Measurements from ENCODE around the gene CACNB1.
"Not testable (repeated sequence)": the region's sequence is repeated elsewhere in the genome, so short reads cannot be mapped to it uniquely, and the experiment has no call there.

The CACNB1 gene

DNA sequence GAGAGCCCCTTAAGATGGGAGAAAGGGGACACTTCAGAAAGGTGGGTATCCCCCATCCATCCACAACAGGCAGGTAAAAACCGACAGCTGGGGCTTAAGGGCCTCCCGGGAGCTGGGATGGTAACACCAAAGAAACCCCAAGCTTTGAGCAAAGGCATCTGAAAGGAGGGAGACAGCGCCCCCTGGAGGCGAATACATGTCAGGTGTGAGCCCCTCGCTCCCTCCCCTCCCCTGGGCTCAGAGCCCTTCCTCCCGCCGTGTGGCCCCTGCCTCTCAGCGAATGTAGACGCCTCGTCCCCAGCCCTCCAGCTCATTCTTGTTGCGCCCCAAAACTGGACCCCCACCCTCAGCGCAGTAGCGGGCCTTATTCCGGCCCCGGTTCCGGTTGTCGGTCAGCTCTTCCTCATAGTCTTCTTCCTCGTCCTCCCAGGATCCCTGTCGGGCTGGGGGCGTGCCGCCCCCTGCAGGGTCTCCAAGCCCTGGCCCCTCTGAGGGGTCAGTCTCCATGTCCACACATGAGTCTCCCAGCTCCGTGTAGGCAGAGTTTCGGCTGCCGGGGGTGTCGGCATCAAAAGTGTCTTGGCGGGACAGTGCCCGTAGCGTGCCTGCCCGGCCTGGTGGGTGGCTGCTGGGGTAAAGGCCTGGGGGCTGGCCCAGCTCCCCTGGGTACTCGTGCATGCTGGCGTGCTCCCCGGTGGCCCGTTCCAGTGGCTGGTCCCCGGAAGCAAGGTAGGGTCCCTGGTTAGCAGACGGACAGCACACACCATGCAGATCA, 22.4 kb downstream of the CACNB1 start:
- peak; percentile 55 for DNase-seq (ENCODE audit: low spot score)

DNA sequence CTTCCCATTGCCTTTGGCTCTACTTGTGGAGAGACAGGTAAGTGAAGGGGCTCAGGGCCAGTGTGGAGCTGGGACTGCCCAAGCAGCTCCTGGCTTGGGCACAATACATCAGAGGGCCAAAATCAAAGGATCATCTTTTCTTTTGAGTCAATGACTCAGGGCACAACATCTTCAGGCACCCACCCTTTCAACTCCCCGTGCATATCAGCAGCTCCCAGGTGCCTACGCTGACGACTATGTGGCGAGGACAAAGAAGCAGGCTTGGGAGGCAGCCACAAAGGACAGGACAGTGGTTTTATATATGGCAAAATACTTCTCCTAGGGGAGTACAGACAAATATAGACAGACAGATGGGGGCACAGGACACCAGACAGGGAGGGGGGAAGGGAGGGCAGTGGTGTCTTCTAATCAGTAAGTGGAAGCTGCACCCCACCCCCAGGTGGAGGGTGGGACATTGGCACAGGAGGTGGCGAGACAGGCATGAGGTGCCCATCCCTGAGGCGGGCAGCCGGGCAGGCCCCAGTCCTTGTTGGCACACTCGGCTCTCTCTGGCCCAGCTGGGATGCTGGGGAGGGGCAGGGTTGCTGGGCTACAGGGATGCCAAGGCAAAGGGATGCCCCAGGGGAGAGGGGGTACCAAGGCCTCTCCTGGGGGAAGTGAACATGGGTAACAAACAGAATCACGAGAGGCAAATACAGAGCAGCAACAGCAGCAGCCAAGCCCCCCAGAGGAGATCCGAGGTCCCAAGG, 23.8 kb downstream of the CACNB1 start:
- DNase-seq (ENCODE audit: low spot score), result no peak

DNA sequence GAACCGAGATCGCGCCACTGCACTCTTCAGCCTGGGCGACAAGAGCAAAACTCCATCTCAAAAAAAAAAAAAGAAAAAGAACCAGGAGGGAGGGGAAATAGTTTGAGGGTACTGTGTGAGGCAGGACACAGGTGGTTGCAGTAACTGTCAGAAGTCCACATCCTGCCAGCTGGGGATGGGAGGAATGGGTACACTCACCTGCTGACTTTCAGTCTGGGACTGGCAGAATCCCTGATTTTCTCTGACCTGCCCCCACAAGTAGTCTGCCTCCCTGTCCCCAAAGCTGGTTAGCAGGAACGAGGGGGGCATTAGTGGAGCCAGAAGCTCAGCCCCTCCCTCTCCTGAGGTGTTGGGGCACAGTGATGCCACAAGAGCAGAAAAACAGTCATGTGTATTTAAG, 24.4 kb downstream of the CACNB1 start:
- DNase-seq (ENCODE audit: low spot score), result no peak

DNA sequence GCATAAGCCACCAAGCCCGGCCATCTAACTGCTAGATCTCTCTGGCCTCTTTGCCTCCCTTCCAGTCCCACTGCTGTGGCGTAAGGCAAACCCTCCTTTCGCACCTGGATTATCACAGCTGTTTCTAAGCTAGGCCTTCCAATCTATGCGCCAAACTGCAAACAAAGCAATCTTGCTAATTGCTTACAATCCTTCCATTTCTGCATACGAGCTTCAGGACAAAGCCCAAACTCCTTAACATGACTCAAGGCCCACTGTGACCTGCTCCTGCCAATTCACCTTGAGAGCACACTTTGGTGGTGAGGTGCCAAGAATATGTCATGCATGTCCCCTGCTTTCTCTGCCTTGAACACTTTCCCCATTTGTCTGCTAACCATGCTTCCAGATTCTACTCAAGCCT, 25.5 kb downstream of the CACNB1 start:
- no peak for DNase-seq (ENCODE audit: low spot score)

DNA sequence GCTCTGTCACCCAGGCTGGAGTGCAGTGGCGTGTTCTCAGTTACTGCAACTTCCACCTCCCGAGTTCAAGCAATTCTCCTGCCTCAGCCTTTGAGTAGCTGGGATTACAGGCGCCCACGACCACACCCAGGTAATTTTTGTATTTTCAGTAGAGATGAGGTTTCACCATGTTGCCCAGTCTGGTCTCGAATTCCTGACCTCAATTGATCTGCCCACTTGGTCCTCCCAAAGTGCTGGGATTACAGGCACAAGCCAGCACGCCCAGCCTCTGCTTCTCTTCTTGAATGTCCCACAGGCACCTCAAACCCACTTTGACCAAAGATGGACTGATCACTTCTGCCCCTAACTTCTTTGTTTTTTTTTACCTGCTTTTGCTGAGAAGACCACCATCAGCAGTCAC, 26.9 kb downstream of the CACNB1 start:
- no peak for DNase-seq (ENCODE audit: low spot score)

DNA sequence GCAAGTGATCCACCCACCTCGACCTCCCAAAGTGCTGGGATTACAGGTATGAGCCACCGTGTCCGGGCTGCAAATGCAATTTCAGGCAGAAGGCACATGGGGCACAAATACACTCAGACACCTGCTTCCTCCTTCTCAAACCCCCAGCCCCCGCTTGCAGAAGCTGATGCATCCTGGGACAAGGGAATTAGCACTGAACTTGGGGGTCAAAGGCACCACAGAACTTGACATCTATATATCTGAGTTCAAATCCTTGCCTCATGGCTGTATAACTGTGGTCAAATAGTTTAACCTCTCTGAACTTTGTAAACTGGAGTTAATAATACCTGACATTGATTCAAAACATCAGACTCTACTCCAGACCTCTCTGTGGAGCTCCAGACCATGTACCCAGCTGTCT, 27.4 kb downstream of the CACNB1 start:
- DNase-seq (ENCODE audit: low spot score), result no peak

DNA sequence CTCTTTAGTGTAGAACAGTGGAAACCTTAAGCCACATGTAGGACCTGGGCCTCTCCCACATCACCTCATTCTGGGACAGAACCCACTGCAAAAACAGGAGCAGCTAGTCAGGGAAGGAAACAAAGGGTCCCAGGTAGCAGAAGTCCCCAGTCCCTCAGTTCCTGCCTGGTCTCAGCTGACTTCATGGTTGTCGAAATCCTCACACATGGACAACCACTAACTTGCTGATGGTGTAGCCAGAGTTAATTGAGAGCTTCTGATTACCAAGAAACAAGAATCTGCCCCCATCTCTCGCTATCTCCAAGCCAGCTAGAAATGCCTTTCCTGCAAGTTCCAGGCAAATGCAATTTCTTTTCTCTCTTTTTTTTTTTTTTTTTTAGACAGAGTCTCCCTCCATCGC, 28.0 kb downstream of the CACNB1 start:
- no peak for DNase-seq (ENCODE audit: low spot score)

DNA sequence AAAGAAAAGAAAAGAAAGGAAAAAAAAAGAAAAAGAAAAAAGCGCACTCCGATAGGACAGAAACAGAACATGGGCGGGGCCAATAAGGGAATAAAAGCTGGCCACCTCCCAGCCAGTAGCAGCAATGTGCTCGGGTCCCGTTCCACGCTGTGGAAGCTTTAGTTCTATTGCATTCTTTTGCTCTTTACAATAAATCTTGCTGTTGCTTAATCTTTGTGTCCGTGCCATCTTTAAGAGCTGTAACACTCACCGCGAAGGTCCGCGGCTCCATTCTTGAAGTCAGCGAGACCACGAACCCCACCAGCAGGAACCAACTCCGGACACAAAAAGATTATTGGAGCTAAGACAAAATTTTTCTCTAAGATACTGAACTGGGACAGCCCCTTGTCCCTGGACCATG, 28.4 kb downstream of the CACNB1 start:
- DNase-seq (ENCODE audit: low spot score), result no peak

DNA sequence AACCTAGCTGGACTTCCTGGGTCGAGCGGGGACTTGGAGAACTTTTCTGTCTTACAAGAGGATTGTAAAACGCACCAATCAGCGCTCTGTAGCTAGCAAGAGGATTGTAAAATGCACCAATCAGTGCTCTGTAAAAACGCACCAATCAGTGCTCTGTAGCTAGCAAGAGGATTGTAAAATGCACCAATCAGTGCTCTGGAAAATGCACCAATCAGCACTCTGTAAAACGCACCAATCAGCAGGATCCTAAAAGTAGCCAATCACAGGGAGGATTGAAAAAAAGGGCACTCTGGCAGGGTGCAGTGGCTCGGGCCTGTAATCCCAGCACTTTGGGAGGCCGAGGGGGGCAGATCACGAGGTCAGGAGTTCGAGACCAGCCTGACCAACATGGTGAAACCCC, 29.0 kb downstream of the CACNB1 start:
- not testable (repeated sequence) for DNase-seq (ENCODE audit: low spot score)

DNA sequence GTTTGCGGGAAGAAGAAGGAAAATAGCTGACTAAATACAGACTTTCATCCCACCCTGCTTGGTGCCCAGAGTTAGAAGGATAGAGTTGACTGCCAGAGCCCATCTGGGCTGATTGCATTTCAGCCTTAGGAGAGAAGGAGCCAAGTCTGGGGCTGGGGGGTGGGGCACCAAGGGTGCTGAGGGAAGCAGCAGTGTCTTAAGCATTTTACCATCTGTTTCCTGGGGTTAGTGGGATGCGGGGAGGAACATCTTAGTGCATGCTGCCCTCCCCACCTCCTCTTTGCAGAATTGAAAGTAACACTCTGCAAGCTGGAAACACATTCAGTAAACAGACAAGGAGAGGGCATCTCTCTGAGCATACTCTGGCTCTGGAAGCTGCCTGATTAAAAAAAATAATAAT, 30.0 kb downstream of the CACNB1 start:
- DNase-seq (ENCODE audit: low spot score), result no peak

DNA sequence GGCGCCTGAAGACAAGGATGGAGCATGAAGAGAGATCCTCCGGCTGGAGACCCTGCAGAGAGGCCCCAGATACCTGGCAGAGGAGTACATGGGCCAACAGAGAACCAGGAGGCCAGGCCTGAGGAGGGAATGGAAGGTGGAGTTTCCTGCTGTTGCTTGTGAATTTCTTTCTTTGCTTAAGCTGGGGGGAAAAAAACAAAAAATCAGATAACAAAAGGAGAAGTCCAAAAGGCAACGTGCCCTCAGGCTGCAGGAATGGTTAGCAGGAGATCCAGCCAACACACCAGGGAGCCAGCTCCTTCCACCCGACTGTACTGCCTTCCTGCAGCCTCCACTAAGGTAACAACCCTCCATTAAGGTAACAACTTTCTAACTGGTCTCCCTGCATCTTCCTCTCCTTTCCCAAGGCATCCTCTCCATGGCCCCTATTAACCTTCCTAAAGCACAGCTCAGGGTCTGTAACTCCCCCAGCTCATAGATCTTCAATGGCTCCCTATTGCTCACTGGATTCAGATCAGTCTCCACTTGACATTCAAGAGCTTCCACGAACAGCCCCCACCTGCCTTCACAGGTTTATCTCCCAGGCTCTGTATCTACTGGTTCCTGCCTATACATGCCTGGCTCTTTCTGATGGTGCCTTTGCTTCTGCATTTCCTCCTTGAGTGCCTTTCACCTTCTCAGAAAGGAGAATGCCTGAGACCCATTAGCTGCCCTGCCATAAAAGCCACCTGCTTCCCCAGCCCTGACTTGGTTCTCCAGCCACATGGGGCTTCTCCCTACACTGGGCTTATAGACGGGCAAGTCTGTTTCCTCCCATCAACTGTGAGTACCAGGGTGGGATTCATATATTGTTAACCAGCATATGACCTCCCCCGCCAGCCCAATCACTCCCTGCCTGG, 30.8 kb downstream of the CACNB1 start:
- no peak for DNase-seq (ENCODE audit: low spot score)

DNA sequence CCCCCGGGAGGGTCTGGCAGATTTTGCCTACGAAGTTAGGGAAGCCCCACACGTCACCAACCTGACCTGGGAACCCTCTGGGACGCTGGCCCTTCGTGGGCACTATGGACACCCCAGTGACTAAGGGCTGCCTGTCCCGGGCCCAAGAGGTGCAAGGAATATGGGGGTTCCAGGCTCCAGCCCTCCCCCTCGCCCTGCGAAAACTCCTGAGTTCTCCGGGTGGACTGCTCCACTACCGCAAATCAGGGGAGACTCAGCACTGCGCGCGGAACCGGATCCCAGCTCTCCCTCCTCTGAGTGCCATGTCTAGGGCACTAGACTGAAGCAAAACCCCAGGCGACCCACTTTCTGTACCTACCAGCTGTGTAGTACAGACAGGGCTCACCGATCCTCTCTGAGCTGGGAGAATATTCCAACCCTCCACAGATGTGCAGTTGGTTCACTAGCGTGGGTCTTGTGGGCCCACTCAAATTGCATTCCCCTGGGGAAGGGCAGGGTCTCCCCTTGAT, 31.6 kb downstream of the CACNB1 start, which contains the start of gene ARL5C:
Gene ARL5C (minus strand): TSS at position 321 of the 509 bp plus-strand sequence. CDS start 401 bp downstream, outside the sequence.
- DNase-seq (ENCODE audit: low spot score), result no peak

DNA sequence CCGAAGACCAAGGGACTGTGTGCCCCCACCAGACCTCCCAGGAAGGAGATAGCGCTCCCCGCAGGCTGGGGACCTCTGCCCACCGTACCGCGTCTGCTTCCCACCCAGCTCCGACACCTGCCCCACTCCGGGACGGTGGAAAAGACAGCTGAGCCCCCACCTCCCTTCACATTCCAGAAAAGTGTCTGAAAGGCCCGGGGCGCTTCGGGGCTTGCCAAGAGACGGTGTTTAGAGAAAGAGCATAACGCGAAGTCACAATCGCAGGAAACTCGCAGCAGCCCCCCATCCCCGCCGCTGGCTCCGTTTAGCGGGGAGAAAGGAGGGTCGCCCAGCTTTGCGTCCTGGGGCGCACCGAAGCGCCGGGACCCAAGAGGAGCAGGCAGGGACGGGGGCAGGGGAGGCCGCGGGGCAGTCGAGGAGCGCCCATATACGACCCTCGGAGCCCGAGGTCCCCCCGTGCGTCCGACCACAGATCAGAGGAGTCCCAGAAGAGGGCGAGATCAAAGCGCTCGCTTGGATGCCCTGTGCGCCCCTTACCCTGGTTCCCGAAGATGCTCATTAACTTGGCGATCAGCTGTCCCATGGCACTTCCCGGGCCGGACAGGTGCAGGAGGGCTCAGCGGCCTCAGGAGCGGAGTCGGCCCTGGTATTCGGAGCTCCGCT, 32.2 kb downstream of the CACNB1 start:
- no peak for DNase-seq (ENCODE audit: low spot score)

DNA sequence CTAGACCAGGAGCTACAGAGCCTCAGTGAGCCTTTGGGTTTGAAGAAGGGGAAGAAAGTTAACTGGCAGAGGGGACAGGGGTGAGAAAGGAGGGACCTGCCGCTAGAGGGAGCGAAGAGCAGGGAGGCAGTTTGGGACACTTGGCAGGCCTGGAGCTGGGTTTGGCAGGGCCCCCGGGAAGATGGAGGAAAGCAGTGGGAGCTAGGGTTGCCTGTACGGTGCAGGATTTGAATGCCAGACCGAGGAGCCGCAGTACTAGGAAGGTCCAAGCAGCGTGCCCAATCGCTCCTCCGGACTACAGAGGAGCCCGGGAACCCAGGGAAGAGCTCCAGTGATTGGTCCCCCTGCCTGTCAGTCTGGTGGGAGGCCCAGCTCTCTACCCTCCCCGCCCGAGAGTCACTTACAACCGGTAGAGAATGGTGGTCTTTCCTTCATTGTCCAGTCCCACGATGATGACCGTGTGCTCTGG, 32.8 kb downstream of the CACNB1 start:
- peak; percentile 79 for DNase-seq (ENCODE audit: low spot score)

DNA sequence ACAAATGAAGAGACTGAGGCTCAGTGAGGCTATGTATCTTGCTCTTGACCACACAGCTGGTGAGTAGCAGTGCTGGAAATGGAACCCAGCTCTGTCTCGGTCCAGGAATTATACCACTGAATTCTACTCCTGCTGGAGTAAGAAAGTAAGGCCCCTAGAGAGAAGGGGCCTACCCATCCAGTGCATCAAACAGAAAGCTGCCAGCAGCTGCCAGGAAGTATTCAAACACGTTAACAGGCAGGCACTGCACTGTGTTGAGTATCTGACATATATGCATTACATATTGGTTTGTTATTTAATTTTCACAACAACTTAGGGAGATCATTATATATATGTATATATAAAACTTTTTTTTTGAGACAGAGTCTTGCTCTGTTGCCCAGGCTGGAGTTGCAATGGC, 35.5 kb downstream of the CACNB1 start:
- no peak for DNase-seq (ENCODE audit: low spot score)

DNA sequence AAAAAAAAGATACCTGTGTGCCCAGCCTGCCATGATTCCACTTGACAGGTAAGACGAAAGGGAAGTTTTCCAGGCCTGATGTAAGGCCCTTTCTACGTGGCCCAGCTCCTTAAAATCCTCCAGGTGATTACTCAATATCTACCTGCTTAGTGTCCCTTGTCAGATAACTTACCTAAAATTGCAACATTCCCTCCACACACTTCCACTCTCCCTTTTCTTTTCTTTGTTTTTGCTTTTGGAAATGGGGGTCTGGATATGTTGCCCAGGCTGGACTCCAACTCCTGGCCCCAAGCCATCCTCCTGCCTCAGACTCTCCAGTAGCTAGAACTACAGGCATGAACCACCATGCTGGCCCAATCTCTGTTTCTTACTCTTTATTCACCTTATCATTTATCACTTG, 38.8 kb downstream of the CACNB1 start:
- no peak for DNase-seq (ENCODE audit: low spot score)

DNA sequence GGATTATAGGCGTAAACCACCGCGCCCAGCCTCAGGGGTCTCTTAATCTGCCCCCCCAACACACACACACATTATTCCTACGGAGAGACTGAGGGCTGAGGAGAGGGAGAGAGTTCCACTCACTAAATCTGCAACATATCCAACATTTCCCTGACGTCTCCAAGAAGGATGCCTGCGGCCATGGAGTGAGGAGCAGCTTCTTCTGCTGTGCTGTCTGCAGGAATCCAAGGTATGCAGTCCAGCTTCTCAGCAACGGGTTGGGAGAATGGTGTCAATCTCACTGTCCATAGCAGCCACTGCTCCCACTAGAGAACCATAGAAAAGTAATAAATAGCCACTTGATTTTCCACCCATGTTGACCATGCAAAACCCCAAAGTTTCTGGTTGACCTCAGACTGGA, 41.0 kb downstream of the CACNB1 start:
- DNase-seq (ENCODE audit: low spot score), result no peak

DNA sequence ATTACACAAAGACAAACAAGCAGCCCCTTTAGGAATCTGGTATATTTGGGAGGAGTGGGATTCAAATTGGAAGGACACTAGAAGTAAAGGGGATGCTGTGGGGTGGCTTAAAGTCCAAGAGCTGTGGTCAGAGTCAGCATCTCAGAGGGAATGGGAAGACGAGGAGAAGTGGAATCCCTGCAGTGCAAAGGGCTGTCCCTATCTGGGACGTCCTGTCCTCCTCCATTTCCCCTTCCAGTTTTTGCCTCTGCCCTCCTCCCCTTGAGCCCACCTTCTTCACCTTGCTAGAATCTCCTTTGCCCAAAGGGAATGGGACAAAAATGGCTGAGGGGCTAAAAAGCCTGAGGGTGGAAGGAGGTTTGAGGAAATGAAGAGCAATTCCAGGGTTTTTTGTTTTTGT, 41.8 kb downstream of the CACNB1 start:
- no peak for DNase-seq (ENCODE audit: low spot score)

DNA sequence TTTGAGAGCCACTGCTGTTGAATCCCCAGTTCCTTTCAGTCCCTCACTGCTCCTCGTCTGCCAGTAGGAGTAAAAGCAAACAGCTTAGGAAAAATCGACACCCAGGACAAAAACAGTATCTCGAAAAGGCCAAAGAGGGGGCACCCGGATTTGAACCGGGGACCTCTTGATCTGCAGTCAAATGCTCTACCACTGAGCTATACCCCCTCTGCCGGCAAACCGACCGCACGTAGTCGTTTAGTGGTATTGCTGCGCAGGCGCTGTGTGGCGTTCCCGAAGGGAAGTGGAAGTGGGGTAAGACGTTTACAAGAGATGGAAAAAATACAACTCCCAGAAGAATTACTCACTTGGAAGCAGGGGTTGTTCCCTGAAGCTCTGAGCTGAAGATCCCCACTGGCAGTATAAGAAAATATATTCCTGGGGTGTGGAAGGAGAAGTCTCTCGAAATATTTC, 43.8 kb downstream of the CACNB1 start:
- peak; percentile 85 for DNase-seq (ENCODE audit: low spot score)

DNA sequence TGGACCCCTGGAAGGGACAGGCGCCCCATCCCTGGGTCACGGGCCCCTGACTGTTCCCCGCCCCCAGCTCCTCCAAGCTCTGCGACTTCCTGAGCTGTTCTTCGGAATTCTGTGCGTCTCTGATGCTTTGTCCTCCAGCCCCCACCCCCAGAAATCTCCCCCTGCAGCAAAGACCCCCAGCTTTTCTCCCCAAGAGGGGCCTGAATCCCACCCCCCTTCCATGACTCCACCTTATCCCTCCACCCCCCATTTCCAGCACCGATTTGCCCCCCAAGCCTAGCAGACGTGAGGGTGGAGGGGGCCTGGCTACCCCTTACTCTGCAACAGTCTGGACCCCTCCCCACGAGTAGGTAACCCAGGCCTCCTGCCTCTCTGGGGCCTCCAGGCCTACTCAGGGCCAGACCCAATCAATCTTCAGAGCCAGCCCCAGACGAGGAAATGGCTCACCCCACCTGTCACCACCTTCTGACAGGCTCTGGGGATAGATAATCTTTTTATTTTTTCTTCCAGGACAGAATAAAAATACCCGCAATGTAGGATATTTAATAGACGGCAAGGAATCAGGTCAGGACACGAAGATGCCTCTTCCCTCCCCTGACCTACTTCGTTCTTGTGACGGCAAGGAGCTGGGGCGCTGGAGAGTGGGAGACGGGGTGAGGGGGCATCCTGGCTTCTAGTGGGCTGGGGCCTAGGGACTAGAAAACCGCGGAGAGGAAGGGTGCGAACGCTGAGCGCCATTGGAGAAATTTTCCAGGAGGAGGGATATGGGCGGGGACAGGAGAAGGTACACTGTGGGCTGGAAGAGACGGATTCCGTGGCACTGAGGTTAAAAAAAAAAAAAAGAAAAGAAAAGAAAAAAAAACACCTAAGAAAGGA, 45.3 kb downstream of the CACNB1 start:
- DNase-seq (ENCODE audit: low spot score), result no peak

Measured in COLO829 (cell line).